RKO (cell line): Measurements from ENCODE around the gene MBNL3.

Experiments used
- DNase-seq: peaks from one replicate; pipeline ENCODE4 v3.0.0-alpha.2; 2016; ENCODE audit warnings: low spot score

Gene MBNL3

GRCh38 chrX:132488819-132489577 is at the start of gene MBNL3:
Gene MBNL3 (minus strand): TSS chrX:132489038. CDS start chrX:132439611, 49,427 bp downstream.
- peak; percentile 61 for DNase-seq

- DNase-seq, result no peak
These were observed 44.6 kb upstream of the MBNL3 start for GRCh38 chrX:132533409-132533808.

GRCh38 chrX:132532913-132533312 is 44.1 kb upstream of the MBNL3 start:
- DNase-seq, result no peak

GRCh38 chrX:132532097-132532496 is 43.3 kb upstream of the MBNL3 start:
- DNase-seq, result no peak

- DNase-seq, result no peak
These were observed 32.0 kb upstream of the MBNL3 start for GRCh38 chrX:132520792-132521191.

- DNase-seq, result no peak
These were observed 31.4 kb upstream of the MBNL3 start for GRCh38 chrX:132520213-132520612.

GRCh38 chrX:132518401-132518800 is 29.6 kb upstream of the MBNL3 start:
- DNase-seq, result no peak

- DNase-seq, result no peak
These were observed 20.0 kb upstream of the MBNL3 start for GRCh38 chrX:132508834-132509233.

- no peak for DNase-seq
These were observed 16.3 kb upstream of the MBNL3 start for GRCh38 chrX:132505116-132505515.

GRCh38 chrX:132504417-132504816 is 15.6 kb upstream of the MBNL3 start:
- no peak for DNase-seq

GRCh38 chrX:132501606-132502005 is 12.8 kb upstream of the MBNL3 start:
- no peak for DNase-seq

GRCh38 chrX:132497432-132497831 is 8.6 kb upstream of the MBNL3 start:
- DNase-seq, result no peak

- DNase-seq, result no peak
These were observed 4.3 kb upstream of the MBNL3 start for GRCh38 chrX:132493095-132493494.

- DNase-seq, result peak; percentile 54
These were observed 2.4 kb upstream of the MBNL3 start for GRCh38 chrX:132491191-132491590.

- peak; percentile 25 for DNase-seq
These were observed 961 bp upstream of the MBNL3 start for GRCh38 chrX:132489578-132490419.

GRCh38 chrX:132488180-132488705 is 595 bp downstream of the MBNL3 start:
- DNase-seq, result peak; percentile 60

- DNase-seq, result no peak
These were observed 2.1 kb downstream of the MBNL3 start for GRCh38 chrX:132486599-132487178.

- no peak for DNase-seq
These were observed 4.9 kb downstream of the MBNL3 start for GRCh38 chrX:132483951-132484350.

- DNase-seq, result no peak
These were observed 5.3 kb downstream of the MBNL3 start for GRCh38 chrX:132483488-132483887.

- DNase-seq, result no peak
These were observed 6.2 kb downstream of the MBNL3 start for GRCh38 chrX:132482632-132483031.

GRCh38 chrX:132481449-132481848 is 7.4 kb downstream of the MBNL3 start:
- DNase-seq, result no peak

- no peak for DNase-seq
These were observed 8.1 kb downstream of the MBNL3 start for GRCh38 chrX:132480581-132481203.
